HG03108 (cell line): Measurements from ENCODE around the gene TAF10.

Source experiments
- ATAC-seq: cut with Tn5 transposase; IDR thresholded peaks from one replicate; pipeline ENCODE4 v1.9.1; 2021; ENCODE audit warnings: moderate library complexity; ENCODE audit not compliant: unreplicated experiment

TAF10 gene

DNA sequence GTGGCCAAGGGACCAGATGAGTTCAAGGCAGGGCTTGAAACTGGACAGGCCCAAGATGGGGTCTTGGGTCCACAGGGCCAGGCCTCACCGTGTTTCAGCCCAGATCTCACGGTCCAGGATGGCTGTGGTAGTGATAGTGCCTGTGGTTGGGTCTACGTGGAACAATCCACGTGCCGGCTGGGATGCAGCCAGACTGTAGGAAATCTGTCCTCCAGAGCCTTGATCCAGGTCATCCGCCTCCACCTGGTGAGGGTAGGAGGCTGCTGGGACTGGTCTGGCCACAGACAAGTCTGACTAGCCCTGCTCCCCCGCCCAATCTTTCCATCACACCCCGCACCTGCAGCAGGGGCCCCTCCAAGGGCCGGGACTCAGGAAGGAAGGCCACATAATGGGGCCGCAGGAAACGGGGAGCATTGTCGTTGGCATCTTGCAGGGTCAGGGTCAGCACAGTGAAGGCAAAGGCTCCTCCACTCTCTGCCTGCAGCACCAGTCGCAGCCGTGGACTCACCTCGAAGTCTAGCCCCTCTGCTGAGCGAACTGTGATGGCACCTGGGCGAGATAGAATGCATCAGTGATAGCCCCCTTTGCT, 13.9 kb upstream of the TAF10 start:
- no peak for ATAC-seq

DNA sequence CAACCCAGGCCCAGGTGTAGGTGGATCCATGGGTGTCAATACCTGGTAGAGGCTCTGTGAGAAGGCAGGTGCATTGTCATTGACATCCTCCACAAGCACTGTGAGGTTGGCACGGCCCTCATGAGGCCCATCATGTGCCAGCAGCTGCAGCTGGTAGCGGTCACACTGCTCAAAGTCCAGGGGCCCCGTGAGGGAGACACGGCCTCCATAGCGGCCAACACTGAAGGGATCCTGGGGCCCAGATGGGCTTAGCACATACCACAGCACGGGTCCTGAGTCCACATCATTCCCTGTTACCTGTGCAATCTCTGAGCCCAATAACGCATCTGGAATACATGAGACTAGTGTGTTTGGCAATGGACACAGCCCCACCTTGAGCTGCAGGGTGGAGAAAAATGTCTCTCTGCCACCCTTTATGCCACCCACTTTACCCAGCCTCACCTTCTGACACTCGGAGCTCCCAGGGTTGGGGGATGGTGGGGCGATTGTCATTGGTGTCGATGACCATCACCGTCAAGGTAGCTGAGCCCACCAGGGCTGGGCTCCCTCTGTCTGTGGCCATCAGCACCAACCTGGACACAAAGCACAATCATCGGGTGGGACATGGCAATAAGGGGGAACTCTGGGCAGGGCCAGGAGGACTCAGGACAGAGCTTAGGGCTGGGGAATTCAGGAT, 13.3 kb upstream of the TAF10 start:
- no peak for ATAC-seq

- no peak for ATAC-seq
These were observed 11.7 kb upstream of the TAF10 start for GRCh38 chr11:6623391-6624363.

- ATAC-seq: no peak
These were observed 10.5 kb upstream of the TAF10 start for GRCh38 chr11:6622261-6623171.

DNA sequence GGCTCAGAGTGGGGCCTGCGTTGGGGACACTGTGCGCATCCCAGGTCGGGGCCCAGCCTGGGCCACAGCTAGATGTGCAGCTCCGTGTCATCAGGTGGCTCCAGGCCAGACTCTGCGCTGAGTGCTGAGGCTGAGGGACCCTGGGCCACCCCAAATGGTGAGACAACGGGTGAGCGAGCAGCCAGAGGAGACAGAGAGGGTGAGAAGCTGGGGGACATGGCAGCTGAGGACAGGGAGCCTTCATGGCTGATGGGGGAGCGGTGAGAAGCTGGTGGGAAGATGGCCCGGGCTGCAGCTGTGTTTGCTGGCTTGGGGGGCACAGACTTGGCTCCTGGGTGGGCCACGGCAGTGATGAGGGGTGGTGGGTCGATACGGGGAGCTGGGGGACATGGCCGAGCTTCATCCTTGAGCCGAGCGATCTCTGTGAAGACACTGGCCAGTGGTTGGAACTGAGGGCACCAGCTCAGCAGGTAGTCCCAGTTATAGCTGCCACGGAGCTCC, 9.7 kb upstream of the TAF10 start:
- ATAC-seq: no peak

GRCh38 chr11:6620636-6621035, 8.6 kb upstream of the TAF10 start:
- ATAC-seq: no peak

DNA sequence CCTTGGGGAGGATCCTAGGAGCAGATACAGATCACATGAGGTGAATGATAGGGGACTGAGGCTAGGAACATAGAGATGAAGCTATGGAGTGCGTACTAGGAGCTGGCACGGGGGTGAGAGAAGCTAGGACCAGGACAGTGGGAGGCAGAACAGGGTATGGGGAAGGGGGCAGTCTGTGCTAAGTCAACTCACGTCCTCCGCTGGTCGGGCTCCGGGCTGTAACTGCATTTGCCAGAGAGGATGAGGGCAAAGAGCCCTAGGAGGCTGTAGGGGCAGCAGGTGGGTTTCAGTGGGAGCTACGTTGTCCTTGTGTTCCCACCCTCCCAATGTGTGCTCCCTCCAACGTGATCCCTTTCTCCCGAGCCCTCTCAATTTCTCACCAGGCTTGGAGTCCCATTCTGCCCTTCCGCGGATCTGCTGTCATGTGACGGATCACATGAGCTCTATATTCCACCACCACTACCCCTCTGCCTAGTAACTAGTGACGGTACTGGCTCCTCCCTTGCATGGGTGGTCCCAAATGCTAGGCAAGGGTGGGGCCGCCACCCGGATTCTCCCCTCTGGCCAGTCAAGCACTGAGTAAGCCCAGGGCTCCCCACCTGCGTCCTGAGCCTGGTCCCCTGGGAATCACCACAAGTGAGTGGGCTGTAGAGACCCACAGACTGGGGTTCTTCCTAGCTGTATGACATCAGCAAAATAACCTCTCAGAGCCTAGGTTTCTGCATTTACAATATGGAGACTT, 7.2 kb upstream of the TAF10 start, which contains the start of gene TPP1:
Gene TPP1, minus strand, starts transcription at position 419 of the 742 bp plus-strand sequence. Its CDS starts 22 bp downstream, at position 397.
- ATAC-seq: peak; percentile 98

DNA sequence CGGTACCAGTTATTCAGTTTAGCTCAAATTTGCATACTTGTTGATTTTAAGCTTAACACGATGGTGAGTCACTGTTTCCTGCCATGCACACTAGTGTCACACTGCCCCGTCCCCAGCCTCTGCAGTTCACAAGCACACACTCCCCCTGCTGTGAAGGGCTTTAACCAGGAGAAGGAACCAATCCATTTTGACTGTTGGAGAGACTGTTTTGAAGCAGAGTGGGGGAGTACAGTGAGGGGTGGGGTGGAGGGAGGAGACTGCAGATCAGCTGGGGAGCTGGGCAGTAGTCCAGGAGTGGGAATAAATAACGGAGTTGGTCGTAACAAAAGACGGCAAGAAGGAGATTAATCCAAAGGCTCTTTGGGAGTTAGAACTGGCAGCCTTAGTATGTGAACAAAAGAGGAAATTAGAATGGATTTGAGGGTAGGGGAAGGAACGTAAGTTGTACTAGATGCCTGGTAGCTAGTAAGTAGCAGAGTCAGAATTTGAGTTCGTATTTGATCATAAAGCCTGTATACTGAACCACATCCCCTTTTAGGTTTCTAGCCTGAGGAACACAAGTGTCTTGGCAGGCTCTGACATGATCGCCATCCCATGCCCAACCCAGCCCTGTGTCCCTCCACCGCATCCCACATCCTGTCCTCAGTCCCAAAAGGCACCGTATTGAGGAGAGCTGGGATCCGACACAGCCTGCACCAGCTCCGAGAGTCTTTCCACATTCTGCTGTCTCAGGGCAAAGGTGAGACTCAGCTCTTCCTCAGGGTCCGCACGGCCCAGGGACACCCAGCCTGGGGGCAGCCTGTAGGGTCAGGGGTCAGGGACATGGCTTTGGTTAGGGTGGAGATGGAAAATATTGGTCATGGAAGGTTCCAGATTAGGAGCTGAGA, 6.3 kb upstream of the TAF10 start:
- no peak for ATAC-seq

GRCh38 chr11:6617315-6617781, 5.3 kb upstream of the TAF10 start:
- no peak for ATAC-seq

DNA sequence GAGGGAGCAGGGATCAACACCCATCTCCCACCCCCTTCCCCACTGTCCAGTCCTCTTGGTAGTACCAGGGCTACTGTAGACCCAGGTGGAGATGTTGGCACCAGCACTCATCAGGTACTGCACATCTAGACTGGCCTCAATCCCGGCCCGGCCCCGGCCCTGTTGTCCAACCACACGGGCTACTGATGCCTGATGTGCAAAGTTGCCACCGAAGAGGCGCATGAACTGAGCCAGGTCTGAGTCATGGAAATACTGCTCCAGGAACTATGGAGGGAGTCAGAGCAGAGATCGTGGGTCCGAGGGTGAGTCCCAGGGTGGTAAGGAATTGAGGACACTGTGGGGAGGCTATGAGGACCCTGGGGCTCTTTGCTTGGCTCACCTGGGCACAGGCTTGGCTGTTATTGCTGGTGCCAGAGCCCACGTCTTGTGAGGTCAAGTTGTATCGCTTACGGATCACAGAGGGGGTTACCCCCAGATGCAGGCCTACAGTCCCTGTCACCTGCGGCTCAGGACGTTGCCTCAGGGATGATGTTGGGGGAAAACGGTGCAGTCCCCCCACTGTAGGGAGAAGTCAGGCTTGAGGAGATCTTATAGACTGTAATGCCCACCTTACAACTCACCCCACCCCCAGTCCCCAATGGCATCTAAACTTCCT, 4.7 kb upstream of the TAF10 start:
- ATAC-seq: no peak

- ATAC-seq: no peak
These were observed 4.0 kb upstream of the TAF10 start for GRCh38 chr11:6615882-6616585.

DNA sequence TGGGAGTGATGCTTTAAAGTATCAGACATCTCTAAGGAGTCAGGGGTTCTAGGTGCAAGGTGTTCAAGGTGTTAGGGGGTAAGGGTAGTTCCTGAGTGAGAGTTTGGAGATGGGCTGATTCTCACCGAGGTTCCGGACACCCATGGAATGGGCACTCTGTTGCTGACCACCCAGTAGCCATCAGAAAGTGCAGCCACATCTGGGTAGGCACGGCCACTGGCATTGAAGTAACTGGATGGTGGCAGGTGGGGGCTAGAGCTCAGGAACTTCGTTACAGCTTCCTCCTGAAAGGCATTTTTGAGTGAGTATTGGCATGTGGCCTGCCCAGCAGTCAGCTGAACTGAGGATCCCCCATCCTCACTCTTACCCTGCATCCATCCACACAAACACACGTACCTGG, 3.0 kb upstream of the TAF10 start:
- no peak for ATAC-seq

DNA sequence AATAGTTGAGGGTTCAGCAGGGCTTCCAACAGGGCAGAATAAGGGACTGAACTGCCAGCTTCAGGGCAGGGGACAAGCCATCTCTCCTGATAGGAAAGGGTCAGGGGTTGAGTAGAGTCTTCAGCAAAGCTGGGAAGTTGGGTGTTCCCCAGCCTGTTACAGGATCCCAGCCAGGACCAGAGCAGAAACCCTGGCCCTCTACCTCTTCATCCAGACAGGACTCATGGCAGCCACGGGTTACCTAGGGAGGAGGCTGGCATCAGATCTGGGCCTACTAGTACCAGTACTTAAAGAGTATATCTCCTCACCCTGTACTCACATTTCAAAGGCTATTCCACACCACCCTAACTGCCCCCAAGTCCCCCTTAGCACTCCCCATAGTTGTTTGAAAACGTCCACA, 2.4 kb upstream of the TAF10 start:
- no peak for ATAC-seq

DNA sequence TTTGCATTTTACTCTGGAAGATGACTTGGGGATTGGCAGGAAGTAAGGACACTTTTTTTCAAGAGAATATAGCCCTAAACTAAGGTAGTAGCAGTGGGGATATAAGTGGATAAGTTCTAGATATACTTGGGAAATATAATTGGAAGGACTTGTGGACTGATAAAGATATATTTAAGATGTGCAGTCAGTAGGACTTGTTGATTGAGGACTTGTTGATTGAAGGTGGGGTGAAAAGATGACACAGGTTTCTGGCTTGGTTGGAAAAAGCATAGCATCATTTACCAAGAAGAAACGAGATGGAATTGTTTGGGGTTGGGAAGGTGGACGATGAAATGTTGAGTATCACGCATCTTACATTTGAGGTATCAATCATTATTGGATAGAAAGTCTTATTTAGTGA, 1.5 kb upstream of the TAF10 start:
- no peak for ATAC-seq

DNA sequence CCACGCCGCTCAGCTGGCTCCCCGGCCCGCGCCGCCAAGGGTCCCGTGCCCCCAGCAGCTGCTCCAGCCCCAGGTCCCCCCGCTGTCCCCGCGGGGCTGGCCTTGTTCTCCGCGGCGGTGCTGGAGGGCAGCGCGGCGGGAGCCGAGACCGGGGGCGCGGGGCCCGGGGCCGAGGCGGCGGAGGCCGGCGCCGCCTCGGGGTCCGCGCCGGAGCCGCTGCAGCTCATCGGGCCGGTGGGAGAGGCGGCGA, 128 bp downstream of the TAF10 start:
- peak; percentile 4 for ATAC-seq

GRCh38 chr11:6611092-6611962, 689 bp downstream of the TAF10 start:
- no peak for ATAC-seq

- no peak for ATAC-seq
These were observed 1.4 kb downstream of the TAF10 start for GRCh38 chr11:6610591-6610990.
